GM23338 (cell line): ENCODE measurements around the gene ORC4. TPM values are rescaled to one million over a fixed set of nuclear protein-coding genes. Genes with fewer than 3 reads are reported as not detected.

Source experiments
- ATAC-seq: fragments of 200-7000 bp; cut with Tn5 transposase; 3 replicates; pipeline ENCODE4 v1.9.1; 2020
- DNase-seq: peaks from one replicate; pipeline ENCODE4 v3.0.0-alpha.2; 2015; ENCODE audit warnings: low spot score
- H2AFZ ChIP-seq: fragments of 200-600 bp; sonication (generic); 2 replicates; pipeline ENCODE4 v1.8.0; 2016; ENCODE audit warnings: antibody characterized with exemption, mild to moderate bottlenecking, moderate library complexity
- H3F3A ChIP-seq: fragments of 200-600 bp; sonication (generic); replicated peaks from 2 replicates; pipeline ENCODE4 v1.8.0; 2017; ENCODE audit warnings: antibody characterized with exemption, mixed run types, low read depth
- H3K27ac ChIP-seq: fragments of 200-600 bp; sonication (generic); 2 replicates; pipeline ENCODE4 v1.6.1; 2016; ENCODE audit warnings: low read depth
- H3K27me3 ChIP-seq: fragments of 200-600 bp; sonication (generic); 2 replicates; pipeline ENCODE4 v1.8.0; 2016; ENCODE audit warnings: mild to moderate bottlenecking, mixed run types, moderate library complexity; ENCODE audit not compliant: insufficient read depth
- H3K36me3 ChIP-seq: fragments of 200-600 bp; sonication (generic); 2 replicates; pipeline ENCODE4 v1.8.0; 2016; ENCODE audit warnings: mild to moderate bottlenecking; ENCODE audit not compliant: insufficient read depth
- H3K4me1 ChIP-seq: fragments of 200-600 bp; sonication (generic); 2 replicates; pipeline ENCODE4 v1.8.0; 2016; ENCODE audit warnings: mild to moderate bottlenecking, moderate library complexity; ENCODE audit not compliant: insufficient read depth
- H3K4me2 ChIP-seq: fragments of 200-600 bp; sonication (generic); 2 replicates; pipeline ENCODE4 v1.7.1; 2017; ENCODE audit warnings: mixed run types
- H3K4me3 ChIP-seq: fragments of 200-600 bp; sonication (generic); 2 replicates; pipeline ENCODE4 v1.6.1; 2016; ENCODE audit warnings: mixed run types
- H3K79me2 ChIP-seq: fragments of 200-600 bp; sonication (generic); replicated peaks from 2 replicates; pipeline ENCODE4 v1.8.0; 2017; ENCODE audit warnings: mild to moderate bottlenecking; ENCODE audit not compliant: insufficient read depth
- H3K9me2 ChIP-seq: fragments of 200-600 bp; sonication (generic); 2 replicates; pipeline ENCODE4 v1.8.0; 2017; ENCODE audit not compliant: insufficient read depth
- H4K20me1 ChIP-seq: fragments of 200-600 bp; sonication (generic); replicated peaks from 2 replicates; pipeline ENCODE4 v1.8.0; 2017; ENCODE audit warnings: mild to moderate bottlenecking; ENCODE audit not compliant: insufficient read depth
- H3K27ac Mint-ChIP-seq: 2 replicates; pipeline ENCODE4 v1.8.0; 2020; ENCODE audit warnings: inconsistent platforms, mild to moderate bottlenecking, moderate library complexity, mixed read lengths
- H3K27me3 Mint-ChIP-seq: 3 replicates; pipeline ENCODE4 v1.8.0; 2022; ENCODE audit warnings: low read depth, mild to moderate bottlenecking, moderate library complexity, mixed read lengths, inconsistent platforms; ENCODE audit not compliant: insufficient read depth, poor library complexity
- H3K36me3 Mint-ChIP-seq: 3 replicates; pipeline ENCODE4 v1.8.0; 2021; ENCODE audit warnings: low read depth, mild to moderate bottlenecking, inconsistent platforms, moderate library complexity, mixed read lengths
- H3K4me1 Mint-ChIP-seq: 3 replicates; pipeline ENCODE4 v1.8.0; 2020; ENCODE audit warnings: mild to moderate bottlenecking, inconsistent platforms, mixed read lengths
- H3K4me3 Mint-ChIP-seq: 3 replicates; pipeline ENCODE4 v1.8.0; 2021; ENCODE audit warnings: moderate library complexity, mild to moderate bottlenecking, inconsistent platforms, mixed read lengths
- H3K9me3 Mint-ChIP-seq: 3 replicates; pipeline ENCODE4 v1.8.0; 2020; ENCODE audit warnings: moderate library complexity, mild to moderate bottlenecking, inconsistent platforms, mixed read lengths
- CREB1 ChIP-seq: fragments of 250-450 bp; sonication (Bioruptor Pico); IDR thresholded peaks from 2 replicates; pipeline ENCODE4 v1.5.0; 2020; ENCODE audit warnings: low read depth, mild to moderate bottlenecking, moderate library complexity
- EZH2 ChIP-seq: fragments of 200-600 bp; sonication (generic); IDR thresholded peaks from one replicate; pipeline ENCODE4 v1.8.0; 2017; ENCODE audit warnings: antibody characterized with exemption, mild to moderate bottlenecking, low read depth; ENCODE audit not compliant: unreplicated experiment
- EZH2phosphoT487 ChIP-seq: fragments of 200-600 bp; sonication (generic); IDR thresholded peaks from one replicate; pipeline ENCODE4 v1.8.1; 2018; ENCODE audit warnings: antibody characterized with exemption; ENCODE audit not compliant: unreplicated experiment
- JUNB ChIP-seq: IDR thresholded peaks from one replicate; pipeline ENCODE4 v1.6.1; 2016; ENCODE audit warnings: antibody characterized with exemption; ENCODE audit not compliant: unreplicated experiment
- NANOG ChIP-seq: IDR thresholded peaks from 2 replicates; pipeline ENCODE4 v1.6.1; 2016; ENCODE audit warnings: antibody characterized with exemption, borderline replicate concordance
- POLR2AphosphoS5 ChIP-seq: IDR thresholded peaks from 2 replicates; pipeline ENCODE4 v1.6.1; 2016; ENCODE audit warnings: antibody characterized with exemption, low read depth
- STAT1 ChIP-seq: IDR thresholded peaks from one replicate; pipeline ENCODE4 v1.6.1; 2016; ENCODE audit warnings: antibody characterized with exemption; ENCODE audit not compliant: unreplicated experiment
- polyA plus RNA-seq: library from polyadenylated mRNA; unstranded; fragments of >200 nt; fragmentation: Nextera tagmentation; extraction: Ambion mirVana; gene quantifications from 2 replicates; pipeline ENCODE4 v1.2.1, GENCODE V29; 2016
- total RNA-seq: library from RNA; depleted of rRNA; stranded (reverse); fragments of >200 nt; shearing (Covaris generic); gene quantifications from 2 replicates; pipeline ENCODE4 v1.2.3, GENCODE V29; 2014
- TF ChIP-seq, protein P1 (sequence below): IDR thresholded peaks from 2 replicates; pipeline ENCODE4 v1.6.1; 2016; ENCODE audit warnings: antibody characterized with exemption
- TF ChIP-seq, protein P2 (sequence below): fragments of 250-450 bp; sonication (Bioruptor Pico); IDR thresholded peaks from 2 replicates; pipeline ENCODE4 v1.5.0; 2020; ENCODE audit warnings: mild to moderate bottlenecking, moderate library complexity
- TF ChIP-seq, protein P3 (sequence below), 2 experiments: fragments of 200-600 bp in 1 of 2; sonication (generic) in 1 of 2; conservative IDR thresholded peaks; 2 replicates each; pipeline versions ENCODE4 v1.5.1 to v1.6.1; 2016 to 2017; ENCODE audit warnings: antibody characterized with exemption in 2 of 2, low read depth in 2 of 2, mild to moderate bottlenecking in 2 of 2, moderate library complexity in 1 of 2

ORC4 gene
- total and polyA plus RNA-seq, 2 experiments from 2014 or later, result 47.5 to 177 TPM

DNA sequence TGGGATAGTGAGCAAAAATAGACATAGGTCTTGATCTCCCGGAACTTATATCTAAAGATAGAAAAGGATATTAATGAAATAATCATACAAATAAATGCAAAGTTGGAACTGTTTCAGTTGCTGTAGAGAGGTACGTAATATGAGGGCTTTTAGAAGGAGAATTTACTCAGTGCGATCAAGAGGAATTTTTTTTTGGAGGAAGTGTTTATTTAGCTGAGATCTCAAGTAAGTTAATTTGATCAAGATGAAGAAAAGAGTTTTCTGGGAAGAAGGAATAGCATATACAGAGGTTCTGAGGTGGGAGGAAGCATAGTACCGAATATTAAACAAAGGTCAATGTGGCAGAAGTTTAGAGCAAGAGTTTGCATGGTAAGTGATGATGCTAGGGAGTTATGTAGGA is 11.7 kb upstream of the ORC4 start:
- Mint-ChIP-seq H3K27ac (no peak overlapping the region), H3K9me3 (no peaks in the 10 kb centered on the region), H3K4me3 (no peak overlapping the region), H3K36me3 (no peaks in the 10 kb centered on the region), H3K27me3 (no peaks in the 10 kb centered on the region), H3K4me1 (no peaks in the 10 kb centered on the region)
- Histone ChIP-seq H3F3A (no peaks in the 10 kb centered on the region), H3K79me2 (peaks cover 52% of the 10 kb centered on the region), H3K9me2 (no peaks in the 10 kb centered on the region), H3K27ac (no peak overlapping the region), H3K36me3 (no peaks in the 10 kb centered on the region), H4K20me1 (peaks cover 3% of the 10 kb centered on the region; the same call in 1 of the 2 replicates), H3K27me3 (no peaks in the 10 kb centered on the region), H3K4me3 (no peak overlapping the region), H2AFZ (no peak overlapping the region), H3K4me1 (no peaks in the 10 kb centered on the region), H3K4me2 (no peak overlapping the region)
- ATAC-seq, result no peak
- TF ChIP-seq CREB1, result no peak
- no peak for TF ChIP-seq NANOG
- DNase-seq, result no peak

DNA sequence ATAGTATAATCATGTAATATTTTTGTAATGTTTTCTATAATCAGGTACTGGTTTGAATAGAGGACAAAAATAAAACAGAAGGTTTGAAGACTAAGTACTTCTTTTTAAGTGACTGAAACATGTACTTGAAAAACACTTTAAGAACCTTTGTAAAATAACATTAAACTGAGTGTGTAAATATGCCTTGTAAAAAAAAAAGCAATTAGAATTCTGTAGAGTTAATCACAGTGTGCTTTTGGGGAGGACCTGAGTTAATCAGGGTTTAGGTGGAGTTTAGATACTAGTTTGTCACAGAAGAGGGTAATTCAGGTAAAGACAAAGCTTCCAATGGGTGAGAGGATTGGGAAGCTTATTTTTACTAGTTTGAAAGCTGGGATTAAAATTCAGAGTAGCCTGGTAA is 10.6 kb upstream of the ORC4 start:
- no peaks in the 10 kb centered on the region for H3K36me3 Mint-ChIP-seq
- H3K9me2 ChIP-seq, result no peaks in the 10 kb centered on the region
- DNase-seq (no peak), ATAC-seq (no peak)
- H3K27ac Mint-ChIP-seq, result peak overlapping the region; percentile 27; the same call in 1 of the 2 replicates
- H3K27ac ChIP-seq, result no peak overlapping the region
- no peaks in the 10 kb centered on the region for H3K4me1 ChIP-seq
- no peaks in the 10 kb centered on the region for H3K4me1 Mint-ChIP-seq
- H3F3A ChIP-seq, result no peaks in the 10 kb centered on the region
- H3K9me3 Mint-ChIP-seq, result no peaks in the 10 kb centered on the region
- peaks cover 3% of the 10 kb centered on the region; the same call in 1 of the 2 replicates for H4K20me1 ChIP-seq
- no peaks in the 10 kb centered on the region for H3K27me3 ChIP-seq
- H3K4me3 Mint-ChIP-seq, result no peak overlapping the region
- no peaks in the 10 kb centered on the region for H3K36me3 ChIP-seq
- H3K27me3 Mint-ChIP-seq, result peaks cover 2% of the 10 kb centered on the region
- H3K4me2 ChIP-seq, result no peak overlapping the region
- H2AFZ ChIP-seq, result no peak overlapping the region
- peaks cover 62% of the 10 kb centered on the region for H3K79me2 ChIP-seq
- H3K4me3 ChIP-seq, result no peak overlapping the region
- TF ChIP-seq JUNB (no peak), EZH2 (no peak), POLR2AphosphoS5 (no peak), NANOG (no peak), STAT1 (no peak), EZH2phosphoT487 (no peak), CREB1 (no peak)
- TF ChIP-seq, protein P1, sequence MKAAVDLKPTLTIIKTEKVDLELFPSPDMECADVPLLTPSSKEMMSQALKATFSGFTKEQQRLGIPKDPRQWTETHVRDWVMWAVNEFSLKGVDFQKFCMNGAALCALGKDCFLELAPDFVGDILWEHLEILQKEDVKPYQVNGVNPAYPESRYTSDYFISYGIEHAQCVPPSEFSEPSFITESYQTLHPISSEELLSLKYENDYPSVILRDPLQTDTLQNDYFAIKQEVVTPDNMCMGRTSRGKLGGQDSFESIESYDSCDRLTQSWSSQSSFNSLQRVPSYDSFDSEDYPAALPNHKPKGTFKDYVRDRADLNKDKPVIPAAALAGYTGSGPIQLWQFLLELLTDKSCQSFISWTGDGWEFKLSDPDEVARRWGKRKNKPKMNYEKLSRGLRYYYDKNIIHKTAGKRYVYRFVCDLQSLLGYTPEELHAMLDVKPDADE, result no peak
- TF ChIP-seq, protein P2, sequence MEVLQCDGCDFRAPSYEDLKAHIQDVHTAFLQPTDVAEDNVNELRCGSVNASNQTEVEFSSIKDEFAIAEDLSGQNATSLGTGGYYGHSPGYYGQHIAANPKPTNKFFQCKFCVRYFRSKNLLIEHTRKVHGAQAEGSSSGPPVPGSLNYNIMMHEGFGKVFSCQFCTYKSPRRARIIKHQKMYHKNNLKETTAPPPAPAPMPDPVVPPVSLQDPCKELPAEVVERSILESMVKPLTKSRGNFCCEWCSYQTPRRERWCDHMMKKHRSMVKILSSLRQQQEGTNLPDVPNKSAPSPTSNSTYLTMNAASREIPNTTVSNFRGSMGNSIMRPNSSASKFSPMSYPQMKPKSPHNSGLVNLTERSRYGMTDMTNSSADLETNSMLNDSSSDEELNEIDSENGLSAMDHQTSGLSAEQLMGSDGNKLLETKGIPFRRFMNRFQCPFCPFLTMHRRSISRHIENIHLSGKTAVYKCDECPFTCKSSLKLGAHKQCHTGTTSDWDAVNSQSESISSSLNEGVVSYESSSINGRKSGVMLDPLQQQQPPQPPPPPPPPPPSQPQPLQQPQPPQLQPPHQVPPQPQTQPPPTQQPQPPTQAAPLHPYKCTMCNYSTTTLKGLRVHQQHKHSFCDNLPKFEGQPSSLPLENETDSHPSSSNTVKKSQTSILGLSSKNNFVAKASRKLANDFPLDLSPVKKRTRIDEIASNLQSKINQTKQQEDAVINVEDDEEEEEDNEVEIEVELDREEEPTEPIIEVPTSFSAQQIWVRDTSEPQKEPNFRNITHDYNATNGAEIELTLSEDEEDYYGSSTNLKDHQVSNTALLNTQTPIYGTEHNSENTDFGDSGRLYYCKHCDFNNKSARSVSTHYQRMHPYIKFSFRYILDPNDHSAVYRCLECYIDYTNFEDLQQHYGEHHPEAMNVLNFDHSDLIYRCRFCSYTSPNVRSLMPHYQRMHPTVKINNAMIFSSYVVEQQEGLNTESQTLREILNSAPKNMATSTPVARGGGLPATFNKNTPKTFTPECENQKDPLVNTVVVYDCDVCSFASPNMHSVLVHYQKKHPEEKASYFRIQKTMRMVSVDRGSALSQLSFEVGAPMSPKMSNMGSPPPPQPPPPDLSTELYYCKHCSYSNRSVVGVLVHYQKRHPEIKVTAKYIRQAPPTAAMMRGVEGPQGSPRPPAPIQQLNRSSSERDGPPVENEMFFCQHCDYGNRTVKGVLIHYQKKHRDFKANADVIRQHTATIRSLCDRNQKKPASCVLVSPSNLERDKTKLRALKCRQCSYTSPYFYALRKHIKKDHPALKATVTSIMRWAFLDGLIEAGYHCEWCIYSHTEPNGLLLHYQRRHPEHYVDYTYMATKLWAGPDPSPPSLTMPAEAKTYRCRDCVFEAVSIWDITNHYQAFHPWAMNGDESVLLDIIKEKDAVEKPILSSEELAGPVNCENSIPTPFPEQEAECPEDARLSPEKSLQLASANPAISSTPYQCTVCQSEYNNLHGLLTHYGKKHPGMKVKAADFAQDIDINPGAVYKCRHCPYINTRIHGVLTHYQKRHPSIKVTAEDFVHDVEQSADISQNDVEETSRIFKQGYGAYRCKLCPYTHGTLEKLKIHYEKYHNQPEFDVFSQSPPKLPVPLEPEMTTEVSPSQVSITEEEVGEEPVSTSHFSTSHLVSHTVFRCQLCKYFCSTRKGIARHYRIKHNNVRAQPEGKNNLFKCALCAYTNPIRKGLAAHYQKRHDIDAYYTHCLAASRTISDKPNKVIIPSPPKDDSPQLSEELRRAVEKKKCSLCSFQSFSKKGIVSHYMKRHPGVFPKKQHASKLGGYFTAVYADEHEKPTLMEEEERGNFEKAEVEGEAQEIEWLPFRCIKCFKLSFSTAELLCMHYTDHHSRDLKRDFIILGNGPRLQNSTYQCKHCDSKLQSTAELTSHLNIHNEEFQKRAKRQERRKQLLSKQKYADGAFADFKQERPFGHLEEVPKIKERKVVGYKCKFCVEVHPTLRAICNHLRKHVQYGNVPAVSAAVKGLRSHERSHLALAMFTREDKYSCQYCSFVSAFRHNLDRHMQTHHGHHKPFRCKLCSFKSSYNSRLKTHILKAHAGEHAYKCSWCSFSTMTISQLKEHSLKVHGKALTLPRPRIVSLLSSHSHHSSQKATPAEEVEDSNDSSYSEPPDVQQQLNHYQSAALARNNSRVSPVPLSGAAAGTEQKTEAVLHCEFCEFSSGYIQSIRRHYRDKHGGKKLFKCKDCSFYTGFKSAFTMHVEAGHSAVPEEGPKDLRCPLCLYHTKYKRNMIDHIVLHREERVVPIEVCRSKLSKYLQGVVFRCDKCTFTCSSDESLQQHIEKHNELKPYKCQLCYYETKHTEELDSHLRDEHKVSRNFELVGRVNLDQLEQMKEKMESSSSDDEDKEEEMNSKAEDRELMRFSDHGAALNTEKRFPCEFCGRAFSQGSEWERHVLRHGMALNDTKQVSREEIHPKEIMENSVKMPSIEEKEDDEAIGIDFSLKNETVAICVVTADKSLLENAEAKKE, result no peak
- TF ChIP-seq, protein P3, sequence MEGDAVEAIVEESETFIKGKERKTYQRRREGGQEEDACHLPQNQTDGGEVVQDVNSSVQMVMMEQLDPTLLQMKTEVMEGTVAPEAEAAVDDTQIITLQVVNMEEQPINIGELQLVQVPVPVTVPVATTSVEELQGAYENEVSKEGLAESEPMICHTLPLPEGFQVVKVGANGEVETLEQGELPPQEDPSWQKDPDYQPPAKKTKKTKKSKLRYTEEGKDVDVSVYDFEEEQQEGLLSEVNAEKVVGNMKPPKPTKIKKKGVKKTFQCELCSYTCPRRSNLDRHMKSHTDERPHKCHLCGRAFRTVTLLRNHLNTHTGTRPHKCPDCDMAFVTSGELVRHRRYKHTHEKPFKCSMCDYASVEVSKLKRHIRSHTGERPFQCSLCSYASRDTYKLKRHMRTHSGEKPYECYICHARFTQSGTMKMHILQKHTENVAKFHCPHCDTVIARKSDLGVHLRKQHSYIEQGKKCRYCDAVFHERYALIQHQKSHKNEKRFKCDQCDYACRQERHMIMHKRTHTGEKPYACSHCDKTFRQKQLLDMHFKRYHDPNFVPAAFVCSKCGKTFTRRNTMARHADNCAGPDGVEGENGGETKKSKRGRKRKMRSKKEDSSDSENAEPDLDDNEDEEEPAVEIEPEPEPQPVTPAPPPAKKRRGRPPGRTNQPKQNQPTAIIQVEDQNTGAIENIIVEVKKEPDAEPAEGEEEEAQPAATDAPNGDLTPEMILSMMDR (conservative IDR thresholded peaks at IDR 0.05; ENCODE audit: low read depth in 2 of 2), result no peak
